Activated naive CD4-positive, alpha-beta T cell (primary cell): ENCODE results near the gene CD84.
"Not testable (repeated sequence)": the region's sequence is repeated elsewhere in the genome, so short reads cannot be mapped to it uniquely, and the experiment has no call there.

Experiments used
- DNase-seq, 4 experiments: peaks; one replicate each; lab custom pipeline; 2025; lab: John Stamatoyannopoulos, UW

The CD84 gene

DNA sequence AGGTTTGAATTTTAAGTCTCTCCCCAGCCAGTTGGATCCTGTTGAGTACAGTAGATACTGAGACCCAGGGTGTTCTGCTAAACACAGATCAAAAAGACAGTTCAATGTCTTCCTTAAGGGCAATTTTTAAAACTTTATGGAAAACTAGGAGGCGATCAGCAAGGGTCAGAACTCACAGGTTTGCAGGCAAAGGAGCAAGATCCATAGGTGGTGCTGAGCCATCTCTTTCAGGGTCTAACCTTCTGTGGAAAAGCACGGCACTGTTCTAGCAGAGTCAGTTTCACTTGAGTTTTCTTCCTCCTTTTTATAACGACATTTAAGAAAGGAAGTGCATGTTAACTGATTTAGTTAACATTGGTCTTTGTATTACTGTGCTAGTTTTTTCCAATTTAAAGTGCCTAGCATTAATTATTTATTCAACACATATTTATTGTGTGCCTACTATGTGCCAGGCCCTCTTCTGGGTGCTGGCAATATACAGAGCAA is at the start of gene CD84:
Gene CD84 (minus strand): TSS at position 281 of the 486 bp plus-strand sequence. CDS start 59 bp downstream, at position 222.
- DNase-seq = no peak

- no peak for DNase-seq
These were observed 49.5 kb upstream of the CD84 start for GRCh38 chr1:160628799-160629263.

- DNase-seq = not testable (repeated sequence)
These were observed 48.5 kb upstream of the CD84 start for GRCh38 chr1:160627677-160628289.

DNA sequence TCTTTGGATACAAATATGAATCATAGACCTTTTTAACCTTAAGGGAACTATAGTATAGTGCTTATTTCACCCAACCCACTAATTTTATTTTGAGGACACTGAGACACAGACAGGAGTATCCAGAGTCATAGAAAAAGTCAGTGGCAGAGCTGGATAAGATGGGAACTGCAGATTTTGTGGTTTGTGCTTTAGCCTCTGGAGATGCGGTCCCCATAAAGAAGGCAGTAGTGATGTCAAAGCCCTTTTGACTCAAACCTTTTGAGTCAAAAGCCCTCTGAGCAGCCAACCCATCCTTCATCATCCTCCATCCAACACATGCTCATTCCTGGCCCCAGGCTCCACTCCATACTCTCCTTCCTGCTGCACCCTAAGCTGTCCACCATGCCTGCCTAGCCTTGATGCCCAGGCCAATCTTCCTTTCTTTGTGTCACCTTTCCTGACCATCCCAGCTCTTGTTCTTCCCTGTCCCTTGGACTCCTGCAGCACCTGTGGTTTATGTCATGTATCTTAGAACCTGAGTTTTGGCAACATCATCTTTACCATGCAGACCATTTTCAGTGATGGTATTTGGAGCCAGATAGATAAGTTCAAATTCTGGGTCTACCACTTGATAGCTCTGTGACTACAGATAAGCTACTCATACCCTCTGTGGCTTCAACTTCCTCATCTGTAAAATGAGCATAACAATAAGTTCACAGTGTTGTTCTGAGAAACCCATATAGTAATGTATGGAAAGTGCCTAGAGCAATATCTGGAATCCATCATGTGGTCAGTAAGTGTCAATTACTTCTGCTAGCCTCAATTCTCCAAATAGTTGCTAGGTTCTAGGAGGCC is 47.4 kb upstream of the CD84 start:
- no peak for DNase-seq

- DNase-seq = peak in 1 of 4 experiments; percentile 26
These were observed 46.6 kb upstream of the CD84 start for GRCh38 chr1:160625725-160626498.

DNA sequence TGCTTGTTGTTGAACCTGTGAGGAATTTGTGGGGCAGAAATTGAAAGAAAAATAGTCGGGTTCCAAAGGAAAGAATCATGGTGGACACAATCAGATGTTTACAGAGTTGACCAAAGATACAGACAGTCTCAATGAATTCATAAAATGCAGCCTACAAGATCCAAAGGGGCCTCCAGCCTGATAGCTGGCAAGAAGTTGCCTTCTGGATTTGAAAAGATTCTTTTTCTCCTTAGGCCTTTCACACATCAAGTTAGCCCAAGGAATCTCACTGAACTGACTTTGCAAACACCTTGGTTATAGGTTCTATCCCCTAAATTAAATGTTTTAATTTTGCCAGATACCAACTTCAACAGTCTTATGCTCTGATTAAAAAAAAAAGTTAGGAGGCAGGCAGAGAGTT is 46.0 kb upstream of the CD84 start:
- no peak for DNase-seq

GRCh38 chr1:160624464-160624863 is 45.2 kb upstream of the CD84 start:
- DNase-seq = no peak

DNA sequence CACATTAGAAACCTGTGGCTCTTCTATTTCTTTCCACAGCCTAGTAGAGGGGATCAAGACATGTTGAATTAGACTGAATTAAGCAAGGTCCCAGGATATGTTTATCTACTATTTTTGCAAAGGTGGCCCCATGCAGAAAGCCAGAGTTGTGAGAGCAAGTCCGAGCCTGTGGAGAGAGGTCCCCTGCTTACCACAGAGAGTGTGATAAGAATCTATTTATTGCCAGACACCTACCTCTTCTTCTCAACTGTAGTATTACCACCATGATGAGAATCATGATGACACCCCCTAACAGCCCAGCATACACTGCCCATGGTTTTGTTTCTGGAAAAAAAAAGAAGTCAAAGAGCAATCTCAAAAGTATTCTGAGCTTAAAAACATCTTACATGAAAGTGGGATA is 44.6 kb upstream of the CD84 start:
- DNase-seq = no peak

DNA sequence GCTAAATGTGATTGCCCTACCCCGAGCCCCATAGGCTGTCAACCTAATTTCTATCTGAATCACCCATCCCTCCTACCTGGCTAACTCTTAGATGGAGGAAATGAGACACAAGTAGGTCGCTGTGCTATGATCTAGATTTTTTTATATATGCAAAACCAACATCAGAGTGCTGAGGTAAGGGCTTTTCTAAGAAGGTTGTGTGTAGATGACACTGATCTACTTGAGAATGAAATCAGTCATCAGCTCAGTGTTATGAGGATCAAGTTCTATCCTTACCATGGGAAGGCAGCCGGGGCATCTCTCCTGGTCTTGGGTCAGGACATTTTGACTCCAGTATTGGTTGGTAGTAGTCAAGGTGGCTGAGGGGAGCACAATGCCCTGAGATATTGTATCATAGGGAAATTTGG is 43.9 kb upstream of the CD84 start:
- no peak for DNase-seq

- DNase-seq = no peak
These were observed 43.4 kb upstream of the CD84 start for GRCh38 chr1:160622501-160623226.

DNA sequence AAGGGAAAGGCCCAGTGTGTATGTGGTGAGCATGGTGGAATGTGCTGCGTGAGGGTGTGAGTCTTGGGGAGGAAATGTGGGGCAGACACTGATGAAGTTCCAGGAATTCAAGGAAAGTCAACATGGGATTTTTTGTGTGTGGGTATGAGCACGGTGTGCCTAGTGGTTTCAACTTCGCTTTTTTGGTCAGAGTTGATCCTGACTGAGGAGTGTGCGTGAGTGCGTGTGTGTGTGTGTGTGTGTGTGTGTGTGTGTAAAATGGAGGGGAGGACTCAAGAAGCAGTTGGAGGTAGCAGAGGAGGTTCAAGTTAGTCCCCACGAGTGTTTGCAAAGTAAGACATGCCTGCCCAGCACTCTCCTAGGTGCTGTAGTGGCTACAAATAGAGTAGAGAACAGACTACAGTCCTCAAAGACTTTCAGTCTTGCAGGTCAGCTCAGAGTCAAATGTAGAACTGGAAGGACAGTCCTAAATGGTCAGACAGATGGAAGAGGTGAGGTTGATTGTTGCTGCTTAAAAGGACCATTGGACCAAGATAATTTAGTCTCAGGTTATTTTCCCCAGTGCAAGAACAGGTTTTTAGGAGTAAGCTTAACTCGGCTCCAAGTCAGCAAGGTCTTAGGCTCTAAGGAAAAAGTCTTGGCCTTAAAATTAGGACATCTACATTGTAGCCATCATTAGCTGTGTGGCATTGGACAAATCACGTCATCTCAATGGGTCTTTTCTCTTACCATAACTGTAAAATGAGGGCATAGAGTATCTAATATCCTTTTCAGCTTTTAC is 42.5 kb upstream of the CD84 start:
- no peak for DNase-seq

- DNase-seq = no peak
These were observed 41.8 kb upstream of the CD84 start for GRCh38 chr1:160620942-160621632.

- no peak for DNase-seq
These were observed 40.5 kb upstream of the CD84 start for GRCh38 chr1:160619742-160620277.

- DNase-seq = no peak
These were observed 39.5 kb upstream of the CD84 start for GRCh38 chr1:160618763-160619274.

- no peak for DNase-seq
These were observed 39.0 kb upstream of the CD84 start for GRCh38 chr1:160618327-160618726.

DNA sequence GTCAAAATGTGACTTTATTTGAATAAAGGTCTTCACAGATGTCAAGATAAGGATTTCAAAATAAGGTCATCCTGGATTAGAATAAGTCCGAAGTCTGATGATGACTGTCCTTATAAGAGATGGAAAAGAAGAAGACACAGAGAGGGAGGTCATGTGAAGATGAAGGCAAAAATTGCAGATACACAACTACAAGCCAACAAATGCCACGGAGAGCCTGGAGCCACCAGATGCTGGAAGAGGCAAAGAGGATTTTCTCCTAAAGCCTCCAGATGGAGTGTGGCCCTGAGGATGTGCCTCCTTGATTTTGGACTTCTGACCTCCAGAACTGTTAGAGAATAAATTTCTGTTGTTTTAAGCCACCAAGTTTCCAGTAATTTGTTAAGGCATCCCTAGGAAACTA is 36.4 kb upstream of the CD84 start:
- no peak for DNase-seq

DNA sequence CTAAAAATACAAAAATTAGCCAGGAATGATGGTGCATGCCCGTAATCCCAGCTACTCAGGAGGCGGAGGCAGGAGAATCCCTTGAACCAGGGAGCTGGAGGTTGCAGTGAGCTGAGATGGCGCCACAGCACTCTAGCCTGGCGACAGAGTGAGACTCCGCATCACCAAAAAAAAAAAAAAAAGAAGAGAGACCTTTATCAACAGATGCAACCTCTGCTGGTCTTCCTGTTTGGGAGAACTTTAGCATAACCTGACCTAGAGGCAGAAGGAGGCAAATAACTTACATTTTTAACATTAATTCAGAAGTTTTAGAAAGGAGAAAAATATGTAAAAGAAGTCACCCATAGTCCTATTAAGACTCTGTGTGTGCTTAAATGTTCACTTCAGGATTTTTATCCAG is 35.1 kb upstream of the CD84 start:
- no peak for DNase-seq

DNA sequence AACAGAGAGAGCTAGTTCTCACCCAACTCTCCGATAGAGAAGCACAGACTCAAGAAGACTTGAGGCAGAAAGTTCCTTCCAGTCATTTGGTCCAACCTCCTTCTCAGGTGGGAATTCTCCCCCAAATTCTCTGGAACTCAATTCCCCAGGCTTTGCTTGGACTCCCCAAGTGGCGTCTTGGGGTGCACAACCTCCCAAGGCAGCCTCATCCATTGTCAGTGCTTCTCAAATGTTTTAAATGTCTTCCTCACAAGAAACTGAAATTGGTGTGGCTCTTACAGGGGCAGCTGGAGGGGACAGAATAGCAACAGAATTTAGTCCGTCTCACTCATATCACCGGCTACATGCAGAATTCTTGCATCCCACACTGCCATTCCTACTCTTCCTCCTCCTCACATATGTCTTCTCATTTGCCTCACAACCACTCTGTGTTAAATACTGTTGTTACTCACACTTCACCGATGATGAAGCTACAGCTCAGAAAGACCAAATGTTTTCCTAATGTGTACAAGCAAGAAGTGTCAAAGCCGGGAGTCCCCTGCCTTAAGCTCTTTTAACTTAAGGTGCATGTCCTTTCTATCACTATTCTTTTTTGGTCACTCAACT is 33.4 kb upstream of the CD84 start:
- DNase-seq = no peak

DNA sequence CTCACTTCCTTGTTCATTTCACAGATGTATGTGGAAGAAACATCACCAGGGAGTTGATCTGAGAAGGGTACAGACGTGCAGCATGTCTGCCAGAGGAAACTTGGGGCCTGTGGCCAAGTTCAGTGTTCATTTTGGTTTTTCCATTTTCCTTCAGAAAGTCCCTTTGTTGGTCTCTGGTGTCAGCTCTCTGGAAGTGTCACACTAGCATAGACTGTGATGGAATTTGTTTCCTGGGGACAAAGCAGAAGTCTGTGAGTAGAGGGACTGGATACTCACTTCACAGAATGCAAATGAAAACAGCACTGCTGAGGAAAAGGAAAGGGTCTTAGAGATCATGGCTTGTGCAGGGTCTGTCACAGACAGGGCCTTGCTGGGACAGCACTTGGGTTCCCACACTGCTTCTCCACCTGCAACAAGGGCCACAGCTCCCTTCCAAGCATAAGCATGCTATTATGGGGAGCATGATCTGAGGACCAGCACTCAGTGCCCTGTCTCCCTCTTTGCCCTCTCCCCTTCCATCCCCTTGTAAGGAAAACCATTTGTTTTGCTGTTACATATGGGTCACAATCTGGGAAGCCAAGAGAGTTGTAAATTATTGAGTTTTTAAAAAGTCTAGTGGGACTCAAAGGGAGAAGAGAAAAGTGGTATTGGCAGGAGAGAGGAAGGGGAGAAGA is 31.4 kb upstream of the CD84 start:
- DNase-seq = no peak
